RWPE2 (cell line): ENCODE measurements around the gene KIAA0930.

Source experiments
- ATAC-seq: fragments of 200-7000 bp; cut with Tn5 transposase; 3 replicates; pipeline ENCODE4 v1.9.1; 2021; ENCODE audit warnings: low read depth
- DNase-seq: peaks from one replicate; pipeline ENCODE4 v3.0.0-alpha.2; 2020; ENCODE audit warnings: low spot score
- H3K27ac ChIP-seq: fragments of 450-650 bp; 2 replicates; pipeline ENCODE4 v1.5.1; 2017; ENCODE audit warnings: mild to moderate bottlenecking; ENCODE audit not compliant: poor library complexity, severe bottlenecking
- H3K27me3 ChIP-seq: fragments of 250-450 bp; sonication (Bioruptor Pico); 2 replicates; pipeline ENCODE4 v1.5.1; 2021; ENCODE audit warnings: mild to moderate bottlenecking, moderate library complexity; ENCODE audit not compliant: insufficient read depth, poor library complexity, severe bottlenecking
- H3K36me3 ChIP-seq: fragments of 250-450 bp; sonication (Bioruptor Pico); 2 replicates; pipeline ENCODE4 v1.5.1; 2020; ENCODE audit warnings: low read depth, mild to moderate bottlenecking, moderate library complexity
- H3K4me1 ChIP-seq: fragments of 250-450 bp; sonication (Bioruptor Pico); 2 replicates; pipeline ENCODE4 v1.5.1; 2021; ENCODE audit warnings: mild to moderate bottlenecking, moderate library complexity; ENCODE audit not compliant: insufficient read depth, poor library complexity, severe bottlenecking
- H3K4me3 ChIP-seq: fragments of 250-450 bp; sonication (Bioruptor Pico); 2 replicates; pipeline ENCODE4 v1.5.1; 2021; ENCODE audit warnings: mild to moderate bottlenecking, moderate library complexity; ENCODE audit not compliant: severe bottlenecking
- H3K9me3 ChIP-seq: fragments of 250-450 bp; sonication (Bioruptor Pico); 2 replicates; pipeline ENCODE4 v1.5.1; 2021; ENCODE audit warnings: mild to moderate bottlenecking, moderate library complexity; ENCODE audit not compliant: severe bottlenecking
- CTCF ChIP-seq: fragments of 450-650 bp; IDR thresholded peaks from one replicate; pipeline ENCODE4 v1.5.1; 2017; ENCODE audit warnings: mild to moderate bottlenecking, moderate library complexity; ENCODE audit not compliant: poor library complexity, severe bottlenecking

KIAA0930 gene

GRCh38 chr22:45235851-45236342 is 4.8 kb downstream of the KIAA0930 start:
- Histone ChIP-seq H3K4me1 (peaks cover 16% of the 10 kb centered on the region), H3K4me3 (no peak overlapping the region), H3K27ac (no peak overlapping the region), H3K36me3 (peaks cover 25% of the 10 kb centered on the region), H3K27me3 (no peaks in the 10 kb centered on the region), H3K9me3 (no peaks in the 10 kb centered on the region)
- ATAC-seq (no peak), DNase-seq (no peak)
- no peak for TF ChIP-seq CTCF

- TF ChIP-seq CTCF: no peak
- no peak overlapping the region for H3K27ac ChIP-seq
- no peak overlapping the region for H3K4me3 ChIP-seq
- H3K9me3 ChIP-seq: no peaks in the 10 kb centered on the region
- ATAC-seq (no peak), DNase-seq (no peak)
- H3K27me3 ChIP-seq: no peaks in the 10 kb centered on the region
- peaks cover 22% of the 10 kb centered on the region for H3K4me1 ChIP-seq
- H3K36me3 ChIP-seq: peaks cover 25% of the 10 kb centered on the region
These were observed 5.5 kb downstream of the KIAA0930 start for GRCh38 chr22:45235101-45235777.

- H3K4me3 ChIP-seq: no peak overlapping the region
- H3K27me3 ChIP-seq: no peaks in the 10 kb centered on the region
- no peaks in the 10 kb centered on the region for H3K9me3 ChIP-seq
- no peak for TF ChIP-seq CTCF
- DNase-seq (no peak), ATAC-seq (no peak)
- H3K36me3 ChIP-seq: peaks cover 22% of the 10 kb centered on the region
- H3K27ac ChIP-seq: no peak overlapping the region
- H3K4me1 ChIP-seq: peaks cover 18% of the 10 kb centered on the region
These were observed 6.9 kb downstream of the KIAA0930 start for GRCh38 chr22:45233827-45234226.

- no peak for DNase-seq
- Histone ChIP-seq H3K4me1 (peaks cover 18% of the 10 kb centered on the region), H3K9me3 (no peaks in the 10 kb centered on the region), H3K27ac (no peak overlapping the region), H3K36me3 (peaks cover 19% of the 10 kb centered on the region), H3K4me3 (no peak overlapping the region), H3K27me3 (no peaks in the 10 kb centered on the region)
- no peak for ATAC-seq
- no peak for TF ChIP-seq CTCF
These were observed 7.3 kb downstream of the KIAA0930 start for GRCh38 chr22:45233386-45233785.

GRCh38 chr22:45231293-45231692 is 9.4 kb downstream of the KIAA0930 start:
- Histone ChIP-seq H3K27ac (peak overlapping the region; percentile 57), H3K9me3 (no peaks in the 10 kb centered on the region), H3K4me3 (no peak overlapping the region), H3K27me3 (no peaks in the 10 kb centered on the region), H3K4me1 (peaks cover 18% of the 10 kb centered on the region), H3K36me3 (peaks cover 5% of the 10 kb centered on the region; the same call in 1 of the 2 replicates)
- ATAC-seq: peak; percentile 70
- peak; percentile 61 for DNase-seq
- TF ChIP-seq CTCF: no peak
